Nephron progenitor cell (in vitro differentiated cells): ENCODE measurements around the gene GGACT.

Source experiments
- DNase-seq: peaks from one replicate; pipeline ENCODE4 v3.0.0; 2021
- H3K27ac Mint-ChIP-seq: 2 replicates; pipeline ENCODE4 v1.8.0; 2021; ENCODE audit warnings: mild to moderate bottlenecking, moderate library complexity, mixed read lengths
- H3K27me3 Mint-ChIP-seq: 2 replicates; pipeline ENCODE4 v1.8.0; 2021; ENCODE audit warnings: mild to moderate bottlenecking, low read depth, mixed read lengths; ENCODE audit not compliant: poor library complexity
- H3K36me3 Mint-ChIP-seq: 2 replicates; pipeline ENCODE4 v1.8.0; 2021; ENCODE audit warnings: low read depth, mixed read lengths
- H3K4me1 Mint-ChIP-seq: 2 replicates; pipeline ENCODE4 v1.8.0; 2021; ENCODE audit warnings: mixed read lengths
- H3K4me3 Mint-ChIP-seq: 2 replicates; pipeline ENCODE4 v1.8.0; 2021; ENCODE audit warnings: mild to moderate bottlenecking, moderate library complexity, mixed read lengths
- H3K9me3 Mint-ChIP-seq: 2 replicates; pipeline ENCODE4 v1.8.0; 2021; ENCODE audit warnings: mild to moderate bottlenecking, moderate library complexity, mixed read lengths
- TF ChIP-seq, protein P1 (sequence below): fragments of 200-600 bp; sonication (generic); IDR thresholded peaks from 2 replicates; pipeline ENCODE4 v1.5.0; 2021; ENCODE audit warnings: antibody characterized with exemption

Gene GGACT

DNA sequence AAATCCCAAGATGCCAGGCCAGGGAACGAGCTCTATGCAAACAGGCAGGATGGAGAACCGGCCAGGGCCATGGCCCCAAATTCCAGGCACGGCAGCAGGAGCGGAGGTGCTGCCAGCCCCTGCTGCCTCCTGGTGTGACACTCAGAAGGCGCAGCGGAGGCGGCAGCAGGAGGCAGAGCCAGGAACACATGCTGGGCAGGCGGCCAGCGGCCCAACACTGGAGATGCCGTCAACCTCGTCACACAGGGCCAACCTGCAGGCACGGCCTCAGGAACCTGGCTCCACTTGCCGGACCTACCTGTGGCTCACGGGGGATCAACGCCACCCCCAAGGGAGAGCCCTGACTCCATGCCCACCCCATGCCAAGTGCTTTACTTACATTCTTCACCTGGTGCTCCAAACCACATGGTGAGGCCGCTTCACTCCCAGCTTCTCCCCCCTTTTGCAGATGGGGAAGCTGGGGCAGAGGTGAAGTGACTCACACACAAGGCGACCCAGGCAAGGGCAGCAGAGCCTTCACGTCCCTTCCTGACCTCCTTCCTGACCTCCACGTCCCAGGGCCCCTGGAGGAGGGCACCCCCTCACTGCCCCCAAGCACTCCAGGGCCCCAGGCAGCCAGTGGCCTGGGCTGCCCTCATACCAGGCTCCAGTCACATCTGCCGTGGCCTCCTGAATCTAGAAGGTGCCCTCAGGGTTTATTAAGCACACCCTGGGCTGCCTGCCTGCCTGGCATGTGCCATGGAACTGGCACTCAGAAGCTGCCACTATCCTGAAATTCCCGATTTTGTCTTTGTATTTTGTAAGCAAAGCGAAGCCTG lies 43.5 kb downstream of the GGACT start:
- H3K4me1 Mint-ChIP-seq: peaks cover 54% of the 10 kb centered on the region
- H3K27me3 Mint-ChIP-seq: peaks cover 3% of the 10 kb centered on the region
- no peak overlapping the region for H3K4me3 Mint-ChIP-seq
- H3K27ac Mint-ChIP-seq: peak overlapping the region; percentile 35
- DNase-seq: no peak
- peaks cover 6% of the 10 kb centered on the region for H3K9me3 Mint-ChIP-seq
- TF ChIP-seq, protein P1, sequence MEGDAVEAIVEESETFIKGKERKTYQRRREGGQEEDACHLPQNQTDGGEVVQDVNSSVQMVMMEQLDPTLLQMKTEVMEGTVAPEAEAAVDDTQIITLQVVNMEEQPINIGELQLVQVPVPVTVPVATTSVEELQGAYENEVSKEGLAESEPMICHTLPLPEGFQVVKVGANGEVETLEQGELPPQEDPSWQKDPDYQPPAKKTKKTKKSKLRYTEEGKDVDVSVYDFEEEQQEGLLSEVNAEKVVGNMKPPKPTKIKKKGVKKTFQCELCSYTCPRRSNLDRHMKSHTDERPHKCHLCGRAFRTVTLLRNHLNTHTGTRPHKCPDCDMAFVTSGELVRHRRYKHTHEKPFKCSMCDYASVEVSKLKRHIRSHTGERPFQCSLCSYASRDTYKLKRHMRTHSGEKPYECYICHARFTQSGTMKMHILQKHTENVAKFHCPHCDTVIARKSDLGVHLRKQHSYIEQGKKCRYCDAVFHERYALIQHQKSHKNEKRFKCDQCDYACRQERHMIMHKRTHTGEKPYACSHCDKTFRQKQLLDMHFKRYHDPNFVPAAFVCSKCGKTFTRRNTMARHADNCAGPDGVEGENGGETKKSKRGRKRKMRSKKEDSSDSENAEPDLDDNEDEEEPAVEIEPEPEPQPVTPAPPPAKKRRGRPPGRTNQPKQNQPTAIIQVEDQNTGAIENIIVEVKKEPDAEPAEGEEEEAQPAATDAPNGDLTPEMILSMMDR: no peak
- peaks cover 7% of the 10 kb centered on the region for H3K36me3 Mint-ChIP-seq

DNA sequence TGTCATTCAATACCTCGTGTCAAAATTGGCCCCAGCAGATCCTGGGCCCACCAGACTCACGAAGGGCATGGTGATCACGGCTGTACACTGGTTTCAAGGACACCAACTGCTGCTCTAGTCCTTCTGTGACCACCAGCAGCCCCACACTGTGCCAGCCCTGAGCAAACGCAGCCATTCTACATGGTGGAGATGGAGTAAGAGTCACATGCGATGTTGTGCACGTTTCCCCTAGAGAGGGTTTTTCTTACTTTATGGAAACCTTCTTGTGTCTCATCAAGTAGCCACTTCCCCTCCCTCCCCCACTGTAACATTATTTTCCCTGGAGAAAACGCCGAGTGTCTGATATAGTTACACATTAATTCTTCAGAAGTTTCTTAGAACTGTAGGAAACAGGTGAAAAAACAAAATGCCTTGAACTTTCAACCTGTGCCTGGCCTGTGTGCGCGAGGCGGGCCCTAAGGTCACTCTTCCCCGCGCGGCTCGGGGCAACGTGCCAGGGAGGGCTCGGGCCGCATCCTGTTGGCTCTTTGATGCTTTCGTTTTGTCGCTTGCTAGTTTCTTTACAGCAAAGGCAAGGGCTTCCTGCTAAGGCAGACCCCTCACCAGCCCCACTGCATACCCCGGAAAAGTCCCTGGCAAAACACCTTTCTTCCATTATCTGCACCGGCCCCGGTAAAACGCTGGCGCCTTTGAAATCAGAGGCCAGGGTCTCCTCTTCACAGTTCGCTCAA lies 44.6 kb downstream of the GGACT start:
- DNase-seq: no peak
- H3K36me3 Mint-ChIP-seq: peaks cover 15% of the 10 kb centered on the region
- H3K27me3 Mint-ChIP-seq: peaks cover 3% of the 10 kb centered on the region
- H3K4me3 Mint-ChIP-seq: no peak overlapping the region
- peaks cover 53% of the 10 kb centered on the region for H3K4me1 Mint-ChIP-seq
- H3K27ac Mint-ChIP-seq: no peak overlapping the region
- H3K9me3 Mint-ChIP-seq: peaks cover 10% of the 10 kb centered on the region
- TF ChIP-seq, protein P1: no peak

- no peak for DNase-seq
- Mint-ChIP-seq H3K4me3 (no peak overlapping the region), H3K27me3 (no peaks in the 10 kb centered on the region), H3K9me3 (peaks cover 12% of the 10 kb centered on the region), H3K36me3 (peaks cover 19% of the 10 kb centered on the region), H3K27ac (no peak overlapping the region), H3K4me1 (peaks cover 47% of the 10 kb centered on the region)
- TF ChIP-seq, protein P1: peak; percentile 46
Observed at GRCh38 chr13:100542826-100543156, 45.8 kb downstream of the GGACT start.

DNA sequence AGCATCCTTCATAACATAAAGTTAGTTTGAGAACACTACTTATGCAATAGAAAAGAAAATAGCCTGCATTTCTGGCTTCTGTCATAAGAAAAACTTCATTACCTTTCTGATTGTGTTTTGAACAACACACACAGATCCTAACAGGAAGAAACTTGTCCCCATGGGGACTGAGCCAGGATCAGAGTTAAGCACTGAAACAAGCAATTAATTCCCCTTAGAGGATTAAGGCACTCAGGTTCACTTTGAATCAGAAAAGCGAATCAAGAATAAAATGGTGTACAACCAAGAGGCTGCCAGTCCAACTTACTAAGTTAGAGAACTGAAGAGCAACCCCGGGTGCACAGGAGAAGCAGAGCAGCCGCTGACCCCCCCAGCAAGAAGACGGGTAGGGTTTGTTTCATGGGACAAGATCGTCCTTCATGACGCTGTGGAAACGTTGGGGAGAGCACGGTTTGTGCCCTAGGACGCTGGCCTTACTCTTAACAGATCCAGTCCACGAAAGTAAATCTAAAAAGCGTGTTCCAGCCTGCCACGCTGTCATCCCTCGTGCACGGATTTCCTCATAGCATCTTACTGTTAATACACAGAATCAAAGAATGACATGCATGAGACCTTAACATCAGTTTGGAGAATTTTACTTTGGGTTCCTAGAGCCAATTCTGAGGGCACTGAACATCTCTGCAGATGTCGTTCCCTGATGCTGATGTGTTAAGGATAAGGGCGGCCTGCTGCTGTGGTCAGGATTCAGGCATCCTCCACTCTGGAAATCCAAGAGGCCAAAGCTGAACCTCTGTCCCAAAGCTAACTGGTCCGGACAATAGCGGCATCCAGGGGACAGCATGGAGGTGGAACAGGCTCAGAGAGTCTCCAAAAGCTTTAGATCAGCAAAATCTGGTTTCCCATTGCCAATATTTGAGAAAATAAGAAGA lies 46.4 kb downstream of the GGACT start:
- Mint-ChIP-seq H3K4me3 (no peak overlapping the region), H3K9me3 (peaks cover 18% of the 10 kb centered on the region), H3K4me1 (peaks cover 47% of the 10 kb centered on the region), H3K27ac (peak overlapping the region; percentile 83), H3K27me3 (no peaks in the 10 kb centered on the region), H3K36me3 (peaks cover 26% of the 10 kb centered on the region)
- no peak for DNase-seq
- TF ChIP-seq, protein P1: no peak

GRCh38 chr13:100540621-100541020 lies 48.0 kb downstream of the GGACT start:
- DNase-seq: no peak
- H3K27ac Mint-ChIP-seq: peak overlapping the region; percentile 17
- no peak overlapping the region for H3K4me3 Mint-ChIP-seq
- H3K4me1 Mint-ChIP-seq: peaks cover 50% of the 10 kb centered on the region
- peaks cover 28% of the 10 kb centered on the region for H3K36me3 Mint-ChIP-seq
- H3K9me3 Mint-ChIP-seq: peaks cover 18% of the 10 kb centered on the region
- peaks cover 4% of the 10 kb centered on the region for H3K27me3 Mint-ChIP-seq
- TF ChIP-seq, protein P1: no peak
